Esophagus squamous epithelium (tissue), 5 donors: Measurements from ENCODE around the gene SPTBN4. TPM values are rescaled to one million over a fixed set of nuclear protein-coding genes. Genes with fewer than 3 reads are reported as not detected.
A peak's percentile ranks its signal among the peaks of the same experiment; 100 is the strongest.
"Not testable (repeated sequence)": the region's sequence is repeated elsewhere in the genome, so short reads cannot be mapped to it uniquely, and the experiment has no call there.

ENCODE experiments used
- DNase-seq: peaks from one replicate; lab custom pipeline; 2025; lab: John Stamatoyannopoulos, UW
- H3K27ac ChIP-seq, 4 donors: fragments of 200-600 bp; sonication (generic); one replicate each; pipeline ENCODE4 v1.5.1; 2016 to 2019; ENCODE audit warnings: mild to moderate bottlenecking in 1 of 4
- H3K27me3 ChIP-seq, 4 donors: fragments of 200-600 bp; sonication (generic); 1 replicate in 3 of 4; 2 replicates in 1 of 4; pipeline versions ENCODE4 v1.5.1 to v1.6.0; 2017 to 2021; ENCODE audit warnings: antibody characterized with exemption in 1 of 4
- H3K36me3 ChIP-seq, 3 donors: fragments of 200-600 bp; sonication (generic); one replicate each; pipeline ENCODE4 v1.5.1; 2016 to 2019
- H3K4me1 ChIP-seq, 3 donors: fragments of 200-600 bp; sonication (generic); one replicate each; pipeline ENCODE4 v1.5.1; 2017 to 2019
- H3K4me3 ChIP-seq, 4 donors: fragments of 200-600 bp; sonication (generic); 1 replicate in 3 of 4; 2 replicates in 1 of 4; pipeline ENCODE4 v1.5.1; 2016 to 2019; ENCODE audit warnings: mild to moderate bottlenecking in 2 of 4, moderate library complexity in 1 of 4
- H3K9me3 ChIP-seq, 3 donors: fragments of 200-600 bp; sonication (generic); one replicate each; pipeline ENCODE4 v1.5.1; 2016 to 2019
- CTCF ChIP-seq, 6 experiments: fragments of 450-650 bp in 4 of 6; fragments of 200-600 bp in 2 of 6; sonication (generic) in 2 of 6; IDR thresholded peaks; one replicate each; pipeline ENCODE4 v1.5.1; 2016 to 2019; ENCODE audit warnings: antibody characterized with exemption in 6 of 6, mild to moderate bottlenecking in 4 of 6, moderate library complexity in 4 of 6
- POLR2A ChIP-seq, 4 donors: fragments of 450-650 bp; IDR thresholded peaks; one replicate each; pipeline ENCODE4 v1.6.1; 2017; ENCODE audit warnings: antibody characterized with exemption in 4 of 4, mild to moderate bottlenecking in 4 of 4, moderate library complexity in 3 of 4
- WGBS, 2 donors: methylation state at CpG; one replicate each; pipeline ENCODE4 v1.1.5; 2018; 5-methylcytosine and 5-hydroxymethylcytosine counted together
- intact Hi-C: fragments of 100-400 bp; cut with DNase I; formaldehyde crosslinking; loops from one replicate; pipeline ENCODE4 v1.15.0; 2022
- total RNA-seq, 4 donors: library from RNA; depleted of rRNA; stranded (reverse); fragments of >200 nt; gene quantifications; one replicate each; pipeline ENCODE4 v1.1.0, GENCODE V29; 2016
- donor health status: DM: yes; HTN: yes; CAD: no.

SPTBN4 gene
- total RNA-seq, 4 donors from 2014 or later: 0.08 to 2.0 (median 1.2) TPM

- peak overlapping the region in 2 of 4 donors; percentile 90 to 97 for H3K27ac ChIP-seq
- H3K36me3 ChIP-seq: no peaks in the 10 kb centered on the region
- no peak for DNase-seq
- 73 to 90% methylated on average over 2 to 3 of the region's 3 CpGs for WGBS, 2 donors
- no peak overlapping the region for H3K4me3 ChIP-seq
- intact Hi-C loops: no loop called here
- peaks cover 6 to 45% (median 17%) of the 10 kb centered on the region in 3 donors for H3K4me1 ChIP-seq
- no peaks in the 10 kb centered on the region for H3K27me3 ChIP-seq
- H3K9me3 ChIP-seq: no peaks in the 10 kb centered on the region
- TF ChIP-seq CTCF (IDR thresholded peaks at IDR 0.05) (no peak), POLR2A (IDR thresholded peaks at IDR 0.05) (no peak)
These were observed 35.1 kb upstream of the SPTBN4 start for GRCh38 chr19:40431698-40432097.

- WGBS, 2 donors: 32 to 37% methylated on average over 7 of the region's 7 CpGs
- intact Hi-C loops: not testable (repeated sequence)
These were observed 34.0 kb upstream of the SPTBN4 start for GRCh38 chr19:40432760-40433159.

GRCh38 chr19:40433391-40434216 lies 33.2 kb upstream of the SPTBN4 start:
- Histone ChIP-seq H3K4me3 (peak overlapping the region; percentile 26 to 66 (median 50)), H3K36me3 (no peaks in the 10 kb centered on the region), H3K4me1 (peaks cover 6 to 39% (median 16%) of the 10 kb centered on the region in 3 donors), H3K27me3 (no peaks in the 10 kb centered on the region), H3K27ac (peak overlapping the region; percentile 90 to 97 (median 92)), H3K9me3 (no peaks in the 10 kb centered on the region)
- intact Hi-C loops: no loop called here
- TF ChIP-seq POLR2A (IDR thresholded peaks at IDR 0.05) (peak in 1 of 4 donors; percentile 63), CTCF (IDR thresholded peaks at IDR 0.05) (no peak)
- 2% methylated on average over 22 to 25 of the region's 50 CpGs for WGBS, 2 donors
- no peak for DNase-seq

More at GRCh38 chr19:40432760-40433159, 34.0 kb upstream of the SPTBN4 start:
- H3K27ac ChIP-seq: peak overlapping the region; percentile 90 to 97 (median 92)
- H3K4me3 ChIP-seq: peak overlapping the region in 3 of 4 donors; percentile 46 to 66 (median 55)
- H3K4me1 ChIP-seq: peaks cover 6 to 39% (median 16%) of the 10 kb centered on the region in 3 donors
- H3K9me3 ChIP-seq, H3K36me3 ChIP-seq, H3K27me3 ChIP-seq, DNase-seq: not testable (repeated sequence)

GRCh38 chr19:40438284-40438683 lies 28.5 kb upstream of the SPTBN4 start:
- DNase-seq: no peak
- Histone ChIP-seq H3K9me3 (no peaks in the 10 kb centered on the region), H3K27ac (no peak overlapping the region), H3K27me3 (no peaks in the 10 kb centered on the region), H3K4me3 (no peak overlapping the region), H3K36me3 (peaks cover 10 to 26% (median 21%) of the 10 kb centered on the region in 3 donors), H3K4me1 (peaks cover 17 to 50% (median 21%) of the 10 kb centered on the region in 3 donors)
- no peak for TF ChIP-seq POLR2A (IDR thresholded peaks at IDR 0.05)
- no peak for TF ChIP-seq CTCF (IDR thresholded peaks at IDR 0.05)
- intact Hi-C loops: no loop called here
- whole genome bisulfite sequencing, 2 donors: 89 to 97% methylated on average over 3 of the region's 3 CpGs

- WGBS, 2 donors: 66 to 84% methylated on average over 5 to 8 of the region's 11 CpGs
- Histone ChIP-seq H3K36me3 (peaks cover 10 to 26% (median 21%) of the 10 kb centered on the region in 3 donors), H3K4me1 (peaks cover 24 to 51% (median 29%) of the 10 kb centered on the region in 3 donors), H3K9me3 (no peaks in the 10 kb centered on the region), H3K27me3 (no peaks in the 10 kb centered on the region), H3K27ac (peak overlapping the region in 3 of 4 donors; percentile 91 to 100 (median 100)), H3K4me3 (peak overlapping the region in 2 of 4 donors; percentile 88 to 100)
- no peak for DNase-seq
- intact Hi-C loops: no loop called here
- no peak for TF ChIP-seq CTCF (IDR thresholded peaks at IDR 0.05)
- TF ChIP-seq POLR2A (IDR thresholded peaks at IDR 0.05): no peak
These were observed 25.0 kb upstream of the SPTBN4 start for GRCh38 chr19:40441719-40442253.
